ENCODE measurements around the gene WASHC4. TPM values are rescaled to one million over a fixed set of nuclear protein-coding genes. Genes with fewer than 3 reads are reported as not detected.

Gene WASHC4
- total RNA-seq, 1 experiment from 2014 or later: 47.8 TPM

Other genes with a start within 250 kb of the WASHC4 start
- 2.4 and 5.2 TPM in 2 replicates for gene SLC41A2, start 149.4 kb upstream of the WASHC4 start, total RNA-seq (2014; rRNA removed; shearing (Covaris generic))
- gene NOPCHAP1, start 121.4 kb upstream of the WASHC4 start, total RNA-seq (2014; rRNA removed; shearing (Covaris generic)): 9.8 and 10.2 TPM in 2 replicates
- gene ALDH1L2, start 23.3 kb upstream of the WASHC4 start, total RNA-seq (2014; rRNA removed; shearing (Covaris generic)): 0.45 and 0.48 TPM in 2 replicates
- 16.1 and 17.3 TPM in 2 replicates for gene APPL2, start 128.4 kb downstream of the WASHC4 start, total RNA-seq (2014; rRNA removed; shearing (Covaris generic))
- gene C12orf75, start 223.0 kb downstream of the WASHC4 start, total RNA-seq (2014; rRNA removed; shearing (Covaris generic)): 36.2 and 36.8 TPM in 2 replicates

Measured in SJCRH30 (cell line).